CD4-positive, alpha-beta T cell (primary cell): Measurements from ENCODE around the gene USP37. TPM values are rescaled to one million over a fixed set of nuclear protein-coding genes. Genes with fewer than 3 reads are reported as not detected.
"Not testable (repeated sequence)": the region's sequence is repeated elsewhere in the genome, so short reads cannot be mapped to it uniquely, and the experiment has no call there.

Experiments used
- ATAC-seq: fragments of 200-7000 bp; cut with Tn5 transposase; one replicate; pipeline ENCODE4 v1.10.0; 2022; ENCODE audit warnings: mild to moderate bottlenecking; ENCODE audit not compliant: poor library complexity
- CTCF ChIA-PET: fragments of 350-600 bp; sonication (Branson Sonifier 250); formaldehyde crosslinking; loops from one replicate; lab custom pipeline; 2021; ENCODE audit warnings: antibody characterized with exemption, inconsistent platforms; lab: Charles Lee
- POLR2A ChIA-PET: fragments of 350-600 bp; sonication (Branson Sonifier 250); formaldehyde crosslinking; loops from one replicate; lab custom pipeline; 2021; ENCODE audit warnings: antibody characterized with exemption, inconsistent platforms; lab: Charles Lee
- DNase-seq, 14 experiments: peaks; one replicate each; pipeline ENCODE4 v3.0.0-alpha.2; 2013 to 2020; ENCODE audit warnings: mixed read lengths in 2 of 14
- H3K27ac ChIP-seq, 2 donors: one replicate each; pipeline versions ENCODE4 v1.5.1 to v1.7.0; 2013; ENCODE audit warnings: low read length in 2 of 2, low read depth in 1 of 2, mild to moderate bottlenecking in 1 of 2
- H3K27me3 ChIP-seq, 2 experiments: 1 replicate in 1 of 2; 2 replicates in 1 of 2; pipeline versions ENCODE4 v1.6.1 to v1.7.0; 2013; ENCODE audit warnings: low read length in 2 of 2, control low read depth in 1 of 2, mild to moderate bottlenecking in 1 of 2, moderate library complexity in 1 of 2; ENCODE audit not compliant: insufficient read depth in 2 of 2, control insufficient read depth in 1 of 2
- H3K36me3 ChIP-seq: one replicate; pipeline ENCODE4 v1.6.1; 2013; ENCODE audit warnings: low read length, control low read depth; ENCODE audit not compliant: insufficient read depth
- H3K4me1 ChIP-seq: one replicate; pipeline ENCODE4 v1.6.1; 2013; ENCODE audit warnings: low read length, control low read depth; ENCODE audit not compliant: insufficient read depth
- H3K4me3 ChIP-seq: one replicate; pipeline ENCODE4 v1.5.1; 2013; ENCODE audit warnings: mild to moderate bottlenecking, low read length, moderate library complexity
- H3K9me3 ChIP-seq, 2 experiments: 1 replicate in 1 of 2; 2 replicates in 1 of 2; pipeline versions ENCODE4 v1.6.1 to v1.7.0; 2013; ENCODE audit warnings: low read length in 2 of 2, mild to moderate bottlenecking in 2 of 2, control low read depth in 1 of 2, moderate library complexity in 1 of 2; ENCODE audit not compliant: control insufficient read depth in 1 of 2, insufficient read depth in 1 of 2
- H3K27ac Mint-ChIP-seq: one replicate; pipeline ENCODE4 v1.8.0; 2020; ENCODE audit warnings: mixed read lengths
- H3K27me3 Mint-ChIP-seq: one replicate; pipeline ENCODE4 v1.8.0; 2021; ENCODE audit warnings: mixed read lengths
- H3K36me3 Mint-ChIP-seq: one replicate; pipeline ENCODE4 v1.8.0; 2021; ENCODE audit warnings: low read depth, mixed read lengths
- H3K4me1 Mint-ChIP-seq: one replicate; pipeline ENCODE4 v1.8.0; 2021; ENCODE audit warnings: low read depth, mixed read lengths
- H3K4me3 Mint-ChIP-seq: one replicate; pipeline ENCODE4 v1.8.0; 2020; ENCODE audit warnings: mild to moderate bottlenecking, mixed read lengths
- H3K9me3 Mint-ChIP-seq: one replicate; pipeline ENCODE4 v1.8.0; 2020; ENCODE audit warnings: mixed read lengths
- intact Hi-C, 2 experiments: fragments of 100-400 bp; cut with DNase I in 1 of 2; cut with micrococcal nuclease in 1 of 2; formaldehyde crosslinking; loops; one replicate each; pipeline versions ENCODE4 v1.15.1 to v1.9.0; 2023 to 2025; cut with DNase I, micrococcal nuclease
- total RNA-seq, 174 experiments: library from RNA in 2 of 174; stranded (reverse) in 2 of 174; gene quantifications; one replicate each; pipeline ENCODE4 v1.2.3 and lab custom pipeline; 2021 to 2026
- TF ChIP-seq, protein P1 (sequence below): fragments of 200-600 bp; IDR thresholded peaks from one replicate; pipeline ENCODE4 v1.8.0; 2022; ENCODE audit warnings: antibody characterized with exemption, mild to moderate bottlenecking

USP37 gene
- total RNA-seq, 2 experiments from 2014 or later = 20.2 to 24.4 TPM

- Histone ChIP-seq H3K4me1 (no peaks in the 10 kb centered on the region), H3K27ac (no peak overlapping the region), H3K36me3 (peaks cover 71% of the 10 kb centered on the region), H3K27me3 (no peaks in the 10 kb centered on the region), H3K9me3 (no peaks in the 10 kb centered on the region), H3K4me3 (no peak overlapping the region)
- H3K36me3 Mint-ChIP-seq = peaks cover 84% of the 10 kb centered on the region
- H3K27me3 Mint-ChIP-seq = no peaks in the 10 kb centered on the region
- H3K27ac Mint-ChIP-seq = no peak overlapping the region
- ChIA-PET CTCF (no interaction called here), POLR2A (no interaction called here)
- H3K4me1 Mint-ChIP-seq = peaks cover 11% of the 10 kb centered on the region
- no peaks in the 10 kb centered on the region for H3K9me3 Mint-ChIP-seq
- ATAC-seq (no peak), DNase-seq (no peak)
- TF ChIP-seq, protein P1, sequence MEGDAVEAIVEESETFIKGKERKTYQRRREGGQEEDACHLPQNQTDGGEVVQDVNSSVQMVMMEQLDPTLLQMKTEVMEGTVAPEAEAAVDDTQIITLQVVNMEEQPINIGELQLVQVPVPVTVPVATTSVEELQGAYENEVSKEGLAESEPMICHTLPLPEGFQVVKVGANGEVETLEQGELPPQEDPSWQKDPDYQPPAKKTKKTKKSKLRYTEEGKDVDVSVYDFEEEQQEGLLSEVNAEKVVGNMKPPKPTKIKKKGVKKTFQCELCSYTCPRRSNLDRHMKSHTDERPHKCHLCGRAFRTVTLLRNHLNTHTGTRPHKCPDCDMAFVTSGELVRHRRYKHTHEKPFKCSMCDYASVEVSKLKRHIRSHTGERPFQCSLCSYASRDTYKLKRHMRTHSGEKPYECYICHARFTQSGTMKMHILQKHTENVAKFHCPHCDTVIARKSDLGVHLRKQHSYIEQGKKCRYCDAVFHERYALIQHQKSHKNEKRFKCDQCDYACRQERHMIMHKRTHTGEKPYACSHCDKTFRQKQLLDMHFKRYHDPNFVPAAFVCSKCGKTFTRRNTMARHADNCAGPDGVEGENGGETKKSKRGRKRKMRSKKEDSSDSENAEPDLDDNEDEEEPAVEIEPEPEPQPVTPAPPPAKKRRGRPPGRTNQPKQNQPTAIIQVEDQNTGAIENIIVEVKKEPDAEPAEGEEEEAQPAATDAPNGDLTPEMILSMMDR = no peak
- H3K4me3 Mint-ChIP-seq = no peak overlapping the region
- intact Hi-C loops = no loop called here
These were observed 10.2 kb downstream of the USP37 start for GRCh38 chr2:218557941-218558340.

DNA sequence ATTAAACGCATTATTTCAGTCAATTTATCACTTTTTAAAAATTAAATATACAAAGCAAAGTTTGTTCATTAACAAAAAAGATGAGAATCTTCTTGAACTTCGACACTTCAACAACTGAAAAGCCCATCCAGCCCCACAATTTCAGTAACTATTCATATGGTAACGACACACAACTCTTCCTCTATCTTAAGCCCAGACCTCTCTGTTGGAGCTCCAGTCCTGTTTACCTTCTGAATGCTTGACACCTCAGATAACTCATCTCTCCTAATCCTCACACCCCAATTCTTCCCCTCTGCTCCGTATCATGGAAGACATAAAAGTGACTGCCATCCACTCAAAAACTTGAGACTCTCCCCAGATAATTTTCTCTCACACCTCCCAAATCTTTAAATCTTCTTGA is 12.6 kb downstream of the USP37 start:
- peaks cover 85% of the 10 kb centered on the region for H3K36me3 Mint-ChIP-seq
- H3K9me3 Mint-ChIP-seq = no peaks in the 10 kb centered on the region
- no peak for DNase-seq
- H3K27ac ChIP-seq = no peak overlapping the region
- H3K27me3 ChIP-seq = no peaks in the 10 kb centered on the region
- no peak for ATAC-seq
- intact Hi-C loops = no loop called here
- H3K9me3 ChIP-seq = no peaks in the 10 kb centered on the region
- peaks cover 6% of the 10 kb centered on the region for H3K4me1 Mint-ChIP-seq
- H3K27me3 Mint-ChIP-seq = no peaks in the 10 kb centered on the region
- ChIA-PET POLR2A (no interaction called here), CTCF (no interaction called here)
- TF ChIP-seq, protein P1 = no peak
- no peaks in the 10 kb centered on the region for H3K4me1 ChIP-seq
- no peak overlapping the region for H3K27ac Mint-ChIP-seq
- no peak overlapping the region for H3K4me3 Mint-ChIP-seq
- no peak overlapping the region for H3K4me3 ChIP-seq
- peaks cover 71% of the 10 kb centered on the region for H3K36me3 ChIP-seq

DNA sequence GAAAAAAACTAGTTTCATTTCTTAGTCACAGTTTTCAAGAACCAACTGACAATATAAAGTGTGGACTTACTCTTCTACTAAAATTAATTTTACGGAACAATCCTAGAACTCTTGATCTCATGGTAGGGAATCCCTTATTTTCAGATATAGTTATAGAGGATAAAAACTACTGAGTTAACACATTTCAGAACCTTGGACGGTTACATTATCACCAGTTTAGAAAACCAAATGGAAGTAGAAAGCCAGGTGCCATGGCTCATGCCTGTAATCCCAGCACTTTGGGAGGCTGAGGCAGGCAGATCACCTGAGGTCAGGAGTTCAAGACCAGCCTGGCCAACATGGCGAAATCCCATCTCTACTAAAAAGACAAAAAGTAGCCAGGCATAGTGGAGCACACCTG is 13.9 kb downstream of the USP37 start:
- ATAC-seq, H3K4me1 Mint-ChIP-seq, H3K27ac ChIP-seq, H3K27me3 Mint-ChIP-seq, CTCF ChIA-PET, H3K27me3 ChIP-seq, H3K27ac Mint-ChIP-seq, H3K4me1 ChIP-seq, POLR2A ChIA-PET, H3K9me3 Mint-ChIP-seq, H3K4me3 Mint-ChIP-seq, DNase-seq, intact Hi-C loops, H3K9me3 ChIP-seq, H3K4me3 ChIP-seq: not testable (repeated sequence)
- H3K36me3 Mint-ChIP-seq = peaks cover 79% of the 10 kb centered on the region
- peaks cover 70% of the 10 kb centered on the region for H3K36me3 ChIP-seq

DNA sequence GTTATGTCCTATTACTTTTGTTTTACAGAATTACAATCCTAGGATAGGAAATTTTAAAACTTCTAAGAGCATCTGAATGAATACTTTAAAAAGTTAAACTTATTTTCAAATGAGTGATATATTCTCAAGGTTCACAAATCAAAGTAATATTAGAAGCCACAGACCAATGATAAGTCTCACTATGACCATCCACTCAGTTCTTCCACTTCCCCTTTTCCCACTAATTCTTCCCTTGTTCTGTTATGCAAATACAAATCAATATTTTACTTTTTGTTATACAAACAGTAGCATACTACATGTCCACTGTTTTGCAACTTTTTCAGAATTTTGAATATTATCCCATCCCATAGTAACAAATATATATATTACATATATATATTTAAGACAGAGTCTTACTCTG is 20.2 kb downstream of the USP37 start:
- Mint-ChIP-seq H3K27ac (no peak overlapping the region), H3K9me3 (no peaks in the 10 kb centered on the region), H3K4me1 (no peaks in the 10 kb centered on the region), H3K4me3 (no peak overlapping the region), H3K36me3 (peaks cover 85% of the 10 kb centered on the region), H3K27me3 (no peaks in the 10 kb centered on the region)
- ATAC-seq = no peak
- intact Hi-C loops = no loop called here
- CTCF ChIA-PET = no interaction called here
- H3K9me3 ChIP-seq = no peaks in the 10 kb centered on the region
- no peaks in the 10 kb centered on the region for H3K4me1 ChIP-seq
- no peak for DNase-seq
- POLR2A ChIA-PET = no interaction called here
- no peak overlapping the region for H3K27ac ChIP-seq
- H3K36me3 ChIP-seq = peaks cover 82% of the 10 kb centered on the region
- TF ChIP-seq, protein P1 = no peak
- no peak overlapping the region for H3K4me3 ChIP-seq
- no peaks in the 10 kb centered on the region for H3K27me3 ChIP-seq
